ENCODE measurements around the gene NR2F2.

The NR2F2 gene

DNA sequence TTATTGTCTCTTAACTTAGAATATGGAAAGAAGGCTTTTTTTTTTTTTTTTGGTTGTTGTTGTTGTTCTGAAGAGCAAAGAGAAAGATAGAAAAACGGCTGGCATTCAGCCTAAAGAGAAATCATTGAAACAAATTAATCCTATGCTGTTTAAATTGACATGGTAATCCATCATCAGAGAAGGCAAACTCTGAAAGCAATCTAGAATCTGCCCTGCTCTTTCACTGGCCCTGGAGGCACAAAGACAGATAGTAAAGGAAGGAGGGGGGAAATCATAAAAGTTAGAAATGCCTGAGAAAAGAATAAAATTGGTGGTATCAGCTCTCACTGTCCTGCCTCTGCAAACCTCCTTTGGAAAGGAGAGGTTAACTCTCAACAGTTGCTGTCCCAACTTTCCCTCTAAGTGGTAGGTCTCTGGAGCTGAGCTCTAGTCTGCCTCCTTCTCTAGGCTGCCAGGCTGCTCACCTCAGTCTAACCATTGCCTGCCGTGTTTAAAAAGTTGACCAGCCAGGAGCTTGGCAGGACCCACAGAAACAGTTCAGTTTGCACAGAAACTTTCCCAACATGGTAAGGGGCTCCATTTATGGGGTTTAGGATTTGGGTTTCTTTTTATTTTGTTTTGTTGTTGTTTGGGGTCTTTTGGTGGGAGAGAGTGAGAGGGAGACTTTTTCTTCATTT lies 13.4 kb upstream of the NR2F2 start:
- DNase-seq (ENCODE audit: insufficient read length, low spot score) (no peak), FAIRE-seq (no peak)
- no peak for TF ChIP-seq CTCF (IDR thresholded peaks at IDR 0.05; ENCODE audit: insufficient read depth, missing control alignments)

DNA sequence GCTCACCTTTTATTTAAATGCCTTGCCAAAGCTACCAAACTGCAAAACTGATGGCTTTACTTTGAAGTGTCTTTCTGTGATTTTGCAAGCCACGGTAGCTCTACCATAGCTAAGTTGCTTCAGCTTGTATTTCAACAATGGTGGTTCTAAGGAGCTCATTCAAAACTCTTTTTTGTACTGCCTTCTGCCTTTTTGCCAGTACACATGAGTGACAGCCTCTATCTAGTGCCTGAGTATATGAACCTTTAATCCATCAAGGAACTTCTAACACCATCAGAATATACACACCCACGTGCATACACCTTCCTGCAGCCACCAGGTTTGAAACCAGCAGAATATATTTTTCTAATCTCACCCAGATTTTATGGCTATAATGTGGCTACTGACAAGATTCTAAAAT lies 10.4 kb upstream of the NR2F2 start:
- no peak for TF ChIP-seq CTCF (IDR thresholded peaks at IDR 0.05; ENCODE audit: insufficient read depth, missing control alignments)
- FAIRE-seq (no peak), DNase-seq (ENCODE audit: insufficient read length, low spot score) (no peak)

- DNase-seq (ENCODE audit: insufficient read length, low spot score) (no peak), FAIRE-seq (no peak)
- no peak for TF ChIP-seq CTCF (IDR thresholded peaks at IDR 0.05; ENCODE audit: insufficient read depth, missing control alignments)
These were observed 9.5 kb upstream of the NR2F2 start for GRCh38 chr15:96320703-96321638.

GRCh38 chr15:96321639-96322535 lies 8.6 kb upstream of the NR2F2 start:
- FAIRE-seq (no peak), DNase-seq (ENCODE audit: insufficient read length, low spot score) (no peak)
- TF ChIP-seq CTCF (IDR thresholded peaks at IDR 0.05; ENCODE audit: insufficient read depth, missing control alignments) = no peak

DNA sequence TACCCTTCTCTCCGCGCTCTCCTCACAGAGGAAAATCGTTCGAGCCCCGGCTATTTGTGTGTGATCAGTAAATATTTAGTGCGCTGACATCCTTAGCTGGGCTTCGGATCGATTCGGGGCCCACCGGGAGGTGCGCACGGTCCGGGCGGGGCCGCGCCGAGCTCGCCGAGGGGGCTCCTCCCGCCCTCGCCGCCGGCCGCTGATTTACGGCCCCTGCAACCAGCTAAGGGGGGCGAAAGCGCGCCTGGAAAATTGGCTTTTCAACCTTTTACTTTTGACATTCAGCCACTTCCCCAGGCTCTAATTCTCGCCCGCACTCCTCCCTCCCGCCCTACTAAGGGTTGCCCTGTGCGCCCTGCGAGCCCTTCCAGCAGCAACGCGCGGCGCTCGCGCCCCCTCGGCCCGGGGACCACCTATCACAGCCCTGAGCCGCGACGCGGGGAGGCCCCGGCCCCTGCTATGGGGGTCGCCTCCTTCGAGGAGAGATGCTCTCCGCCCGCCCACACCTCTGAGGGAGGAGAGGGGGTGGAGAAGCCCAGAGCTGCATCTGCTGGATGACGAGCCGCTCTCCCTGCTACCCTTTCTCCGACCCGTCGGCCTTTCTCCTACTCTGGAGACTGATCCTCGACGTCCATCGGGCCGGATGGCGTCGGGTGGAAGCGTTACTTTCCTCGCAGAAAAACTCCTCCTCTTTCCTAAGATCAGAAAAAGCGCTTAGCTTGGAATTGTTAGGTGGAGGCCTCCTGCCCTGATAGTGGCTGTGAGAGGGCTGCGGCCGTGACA lies 7.8 kb upstream of the NR2F2 start:
- no peak for TF ChIP-seq CTCF (IDR thresholded peaks at IDR 0.05; ENCODE audit: insufficient read depth, missing control alignments)
- DNase-seq (ENCODE audit: insufficient read length, low spot score) (no peak), FAIRE-seq (no peak)

- TF ChIP-seq CTCF (IDR thresholded peaks at IDR 0.05; ENCODE audit: insufficient read depth, missing control alignments) = no peak
- FAIRE-seq = no peak
- no peak for DNase-seq (ENCODE audit: insufficient read length, low spot score)
These were observed 7.0 kb upstream of the NR2F2 start for GRCh38 chr15:96323319-96324145.

Data from D721Med (cell line).